Lower lobe of right lung (tissue), 2 donors: ENCODE measurements around the gene GLTP. TPM values are rescaled to one million over a fixed set of nuclear protein-coding genes. Genes with fewer than 3 reads are reported as not detected.
"Not testable (repeated sequence)": the region's sequence is repeated elsewhere in the genome, so short reads cannot be mapped to it uniquely, and the experiment has no call there.

Experiments
- ATAC-seq, 2 donors: fragments of 200-7000 bp; cut with Tn5 transposase; one replicate each; pipeline ENCODE4 v1.9.1; 2020 to 2022; ENCODE audit warnings: mild to moderate bottlenecking in 2 of 2, moderate library complexity in 2 of 2
- DNase-seq: peaks from one replicate; pipeline ENCODE4 v3.0.0-alpha.2; 2020
- H3K27ac ChIP-seq: fragments of 200-600 bp; one replicate; pipeline ENCODE4 v1.8.0; 2022
- H3K27me3 ChIP-seq: fragments of 200-600 bp; one replicate; pipeline ENCODE4 v1.8.0; 2022; ENCODE audit warnings: low read depth
- H3K36me3 ChIP-seq: fragments of 200-600 bp; one replicate; pipeline ENCODE4 v1.8.0; 2022; ENCODE audit warnings: mild to moderate bottlenecking
- H3K4me1 ChIP-seq: fragments of 200-600 bp; one replicate; pipeline ENCODE4 v1.8.0; 2022
- H3K4me3 ChIP-seq: fragments of 200-600 bp; one replicate; pipeline ENCODE4 v1.8.0; 2022; ENCODE audit warnings: mild to moderate bottlenecking
- H3K9me3 ChIP-seq: fragments of 200-600 bp; one replicate; pipeline ENCODE4 v1.8.0; 2022
- CTCF ChIP-seq: fragments of 200-600 bp; IDR thresholded peaks from one replicate; pipeline ENCODE4 v1.8.0; 2022; ENCODE audit warnings: antibody characterized with exemption, mild to moderate bottlenecking
- intact Hi-C: fragments of 100-400 bp; cut with DNase I; formaldehyde crosslinking; loops from one replicate; pipeline ENCODE4 v1.11.0; 2022
- total RNA-seq: library from RNA; stranded (reverse); fragmentation: NEBNext Ultra II Directional; extraction: Animal tissue kit (Norgen Biotek cat#: 25700); gene quantifications from one replicate; pipeline ENCODE4 v1.2.1, GENCODE V29; 2021
- donor health status: DM: no; HTN: yes; CAD: no; lungs with severe emphysema.

The GLTP gene
- total RNA-seq, 1 donor from 2014 or later, result 45.3 TPM

GRCh38 chr12:109894939-109895338 lies 14.6 kb upstream of the GLTP start:
- DNase-seq (peak; percentile 15), ATAC-seq (no peak)
- H3K4me3 ChIP-seq, result no peak overlapping the region
- no peak overlapping the region for H3K27ac ChIP-seq
- intact Hi-C loops, result no loop called here
- peaks cover 7% of the 10 kb centered on the region for H3K4me1 ChIP-seq
- no peaks in the 10 kb centered on the region for H3K27me3 ChIP-seq
- no peaks in the 10 kb centered on the region for H3K9me3 ChIP-seq
- H3K36me3 ChIP-seq, result no peaks in the 10 kb centered on the region
- no peak for TF ChIP-seq CTCF

GRCh38 chr12:109893261-109893995 lies 13.1 kb upstream of the GLTP start:
- H3K27ac ChIP-seq, result no peak overlapping the region
- no peaks in the 10 kb centered on the region for H3K9me3 ChIP-seq
- TF ChIP-seq CTCF, result no peak
- H3K4me3 ChIP-seq, result no peak overlapping the region
- H3K4me1 ChIP-seq, result peaks cover 8% of the 10 kb centered on the region
- peak in 1 of 2 donors; percentile 31 for ATAC-seq
- no peaks in the 10 kb centered on the region for H3K36me3 ChIP-seq
- H3K27me3 ChIP-seq, result no peaks in the 10 kb centered on the region
- no peak for DNase-seq
- intact Hi-C loops, result no loop called here

DNA sequence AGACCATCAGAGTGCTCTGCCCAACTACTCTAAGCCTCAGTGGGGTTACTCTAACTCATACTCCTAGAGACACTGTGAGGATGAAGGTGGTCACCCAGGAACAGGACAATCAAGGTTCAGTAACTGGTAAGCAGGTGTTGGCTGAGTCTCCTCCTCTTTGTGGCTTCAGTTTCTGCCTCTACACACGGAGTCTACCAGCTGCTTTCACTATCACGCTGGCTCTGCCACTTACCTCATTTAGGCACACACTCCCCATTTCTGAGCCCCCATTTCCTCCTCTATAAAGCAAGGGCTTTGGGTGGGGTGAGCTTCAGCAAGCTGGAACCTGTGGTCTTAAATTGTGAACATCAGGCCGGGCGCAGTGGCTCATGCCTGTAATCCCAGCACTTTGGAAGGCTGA lies 12.4 kb upstream of the GLTP start:
- ATAC-seq (no peak), DNase-seq (no peak)
- Histone ChIP-seq H3K4me3 (no peak overlapping the region), H3K27ac (no peak overlapping the region), H3K9me3 (no peaks in the 10 kb centered on the region), H3K36me3 (no peaks in the 10 kb centered on the region), H3K4me1 (peaks cover 13% of the 10 kb centered on the region), H3K27me3 (no peaks in the 10 kb centered on the region)
- intact Hi-C loops, result no loop called here
- TF ChIP-seq CTCF, result no peak

- DNase-seq (no peak), ATAC-seq (no peak)
- TF ChIP-seq CTCF, result no peak
- intact Hi-C loops, result no loop called here
- Histone ChIP-seq H3K4me1 (peaks cover 17% of the 10 kb centered on the region), H3K27me3 (no peaks in the 10 kb centered on the region), H3K4me3 (no peak overlapping the region), H3K27ac (no peak overlapping the region), H3K9me3 (no peaks in the 10 kb centered on the region), H3K36me3 (no peaks in the 10 kb centered on the region)
Observed at GRCh38 chr12:109892165-109892715, 11.9 kb upstream of the GLTP start.

DNA sequence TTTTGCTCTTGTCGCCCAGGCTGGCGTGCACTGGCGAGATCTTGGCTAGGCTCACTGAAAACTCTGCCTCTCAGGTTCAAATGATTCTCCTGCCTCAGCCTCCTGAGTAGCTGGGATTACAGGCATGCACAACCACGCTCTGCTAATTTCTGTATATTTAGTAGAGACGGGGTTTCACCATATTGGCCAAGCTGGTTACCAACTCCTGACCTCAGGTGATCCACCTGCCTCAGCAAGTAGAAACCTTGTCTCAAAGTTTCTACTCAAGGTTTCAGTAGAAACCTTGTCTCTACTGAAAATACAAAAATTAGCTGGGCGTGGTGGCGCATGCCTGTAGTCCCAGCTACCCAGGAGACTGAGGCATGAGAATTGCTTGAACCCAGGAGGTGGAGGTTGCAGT lies 11.4 kb upstream of the GLTP start:
- H3K27ac ChIP-seq, H3K4me3 ChIP-seq, ATAC-seq, intact Hi-C loops, H3K27me3 ChIP-seq, DNase-seq, H3K36me3 ChIP-seq, H3K9me3 ChIP-seq: not testable (repeated sequence)
- H3K4me1 ChIP-seq, result peaks cover 17% of the 10 kb centered on the region

GRCh38 chr12:109890620-109891170 lies 10.4 kb upstream of the GLTP start:
- Histone ChIP-seq H3K36me3 (no peaks in the 10 kb centered on the region), H3K27me3 (no peaks in the 10 kb centered on the region), H3K4me3 (no peak overlapping the region), H3K4me1 (peaks cover 17% of the 10 kb centered on the region), H3K27ac (no peak overlapping the region), H3K9me3 (no peaks in the 10 kb centered on the region)
- ATAC-seq (no peak), DNase-seq (no peak)
- intact Hi-C loops, result no loop called here
- no peak for TF ChIP-seq CTCF
